NCI-H345 treated with DMSO at 0.1 percent for 48 hours (cell line): ENCODE results near the gene GALNT8.
"Not testable (repeated sequence)": the region's sequence is repeated elsewhere in the genome, so short reads cannot be mapped to it uniquely, and the experiment has no call there.

Experiments used
- DNase-seq: peaks from one replicate; lab custom pipeline; 2025; ENCODE audit not compliant: unreplicated experiment; lab: John Stamatoyannopoulos, UW

The GALNT8 gene

GRCh38 chr12:4743046-4743445, 22.8 kb downstream of the GALNT8 start:
- DNase-seq, result no peak

- no peak for DNase-seq
Measured at GRCh38 chr12:4744709-4745108, 24.5 kb downstream of the GALNT8 start.

DNA sequence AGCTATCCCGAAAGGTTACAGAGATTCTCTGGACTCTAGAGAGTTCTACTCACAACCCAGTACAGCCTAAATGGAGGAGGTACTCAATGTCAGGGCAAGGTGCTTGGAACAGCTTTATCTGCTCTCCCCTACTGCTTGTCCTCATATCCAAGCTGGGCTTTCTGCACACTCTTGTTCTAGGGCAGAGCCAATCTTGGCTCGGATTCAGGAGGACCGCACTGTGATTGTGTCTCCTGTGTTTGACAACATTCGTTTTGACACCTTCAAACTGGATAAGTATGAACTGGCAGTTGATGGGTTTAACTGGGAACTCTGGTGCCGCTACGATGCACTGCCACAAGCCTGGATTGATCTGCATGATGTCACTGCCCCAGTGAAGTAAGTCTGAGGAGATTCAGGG, 25.0 kb downstream of the GALNT8 start:
- no peak for DNase-seq

- not testable (repeated sequence) for DNase-seq
Measured at GRCh38 chr12:4751654-4752053, 31.5 kb downstream of the GALNT8 start.

GRCh38 chr12:4762773-4763172, 42.6 kb downstream of the GALNT8 start:
- DNase-seq, result no peak

- DNase-seq, result no peak
Measured at GRCh38 chr12:4763549-4763948, 43.3 kb downstream of the GALNT8 start.

DNA sequence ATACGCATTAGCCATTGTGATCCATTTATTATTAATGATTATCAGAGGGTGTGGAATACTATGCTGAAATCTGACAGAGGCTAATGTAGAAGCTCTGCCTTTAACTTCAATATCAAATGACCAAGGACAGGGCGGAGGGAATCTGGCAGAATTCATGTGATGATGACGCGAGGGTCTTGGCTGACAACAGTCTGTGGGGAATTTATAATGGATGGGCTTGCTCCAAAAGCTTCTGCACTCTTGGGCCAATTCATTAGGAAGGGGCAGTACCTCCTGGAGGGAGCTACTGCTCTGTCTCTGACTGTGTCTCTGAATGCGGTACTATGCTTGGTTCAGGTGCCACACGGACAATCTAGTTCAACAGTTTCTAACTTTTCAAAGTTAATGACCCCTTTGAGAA, 46.2 kb downstream of the GALNT8 start:
- no peak for DNase-seq

DNA sequence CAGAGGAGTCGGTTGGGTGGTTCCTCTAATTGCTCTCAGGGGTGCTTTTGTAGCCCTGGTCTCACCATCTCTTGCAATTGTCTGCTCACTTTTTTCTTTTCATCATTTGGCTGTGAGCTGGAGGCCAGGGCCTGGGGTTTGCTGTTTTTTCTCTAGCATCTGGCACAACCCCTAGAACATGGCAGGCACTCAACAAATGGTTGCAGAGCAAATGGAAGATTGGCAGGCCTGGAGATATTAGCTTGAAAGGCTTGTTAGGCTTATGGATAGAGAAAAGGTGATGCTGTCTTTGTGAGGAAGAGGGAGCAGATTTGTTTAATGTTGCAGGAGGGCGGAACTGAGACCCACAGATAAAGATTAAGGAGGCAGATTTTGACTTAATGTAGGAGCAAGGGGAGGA, 47.0 kb downstream of the GALNT8 start:
- DNase-seq, result no peak

GRCh38 chr12:4768341-4768740, 48.1 kb downstream of the GALNT8 start:
- DNase-seq, result no peak

DNA sequence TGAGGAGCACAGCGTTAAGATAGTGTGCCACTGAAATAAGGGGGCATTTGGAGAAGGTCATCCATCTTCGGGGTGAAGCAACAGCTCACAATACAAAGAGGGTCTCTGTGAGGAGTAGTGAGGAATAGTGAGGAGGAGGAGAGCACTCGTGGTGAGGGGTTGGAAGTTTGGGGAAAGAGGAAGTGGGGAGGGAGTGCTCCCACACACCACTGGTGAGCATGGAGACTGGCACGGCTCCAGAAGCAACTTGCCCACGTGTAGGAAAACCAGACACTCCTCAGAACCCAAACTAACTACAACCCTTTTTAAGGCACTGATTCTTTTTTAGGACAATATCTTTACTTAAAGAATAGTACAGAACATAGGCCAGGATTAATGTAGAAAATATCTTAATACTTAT, 48.9 kb downstream of the GALNT8 start:
- no peak for DNase-seq

DNA sequence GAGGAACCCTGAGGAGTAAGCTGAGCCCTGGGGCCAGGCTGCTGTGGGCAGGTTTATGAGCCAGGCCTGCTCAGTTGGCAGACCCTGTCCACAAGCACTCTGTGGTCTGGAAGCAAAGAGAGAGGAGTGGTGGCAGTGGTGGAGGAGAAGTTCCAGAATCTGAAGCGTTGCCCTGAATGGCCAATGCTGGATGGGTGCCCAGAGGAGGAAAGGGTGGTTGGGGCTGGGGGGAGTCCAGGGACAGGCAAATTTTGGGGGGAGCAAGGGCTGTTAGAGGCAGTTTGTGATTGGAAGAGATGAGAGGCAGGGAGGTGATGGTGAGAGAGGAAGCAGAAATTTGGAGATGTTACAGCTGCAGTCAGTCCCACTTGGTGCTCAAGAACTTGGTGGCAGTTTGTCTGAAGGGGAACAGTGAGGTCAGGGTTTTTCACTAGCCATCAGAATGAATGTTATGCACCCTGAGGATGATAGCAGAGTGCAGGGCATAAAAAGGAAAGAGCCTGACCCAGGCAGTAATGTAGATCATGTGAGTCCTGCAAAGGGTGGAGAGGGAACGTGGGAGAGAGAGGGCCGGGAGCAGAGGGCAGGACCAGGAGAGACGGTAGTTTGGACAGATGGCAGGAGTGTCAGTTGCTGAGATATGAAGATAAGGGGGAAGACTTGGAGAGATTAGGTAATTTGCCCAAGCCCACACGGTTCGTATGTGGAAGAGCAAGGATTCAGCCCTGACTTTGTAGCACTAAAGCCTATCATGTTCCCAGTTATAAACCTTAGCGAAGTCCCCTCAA, 51.2 kb downstream of the GALNT8 start:
- no peak for DNase-seq

DNA sequence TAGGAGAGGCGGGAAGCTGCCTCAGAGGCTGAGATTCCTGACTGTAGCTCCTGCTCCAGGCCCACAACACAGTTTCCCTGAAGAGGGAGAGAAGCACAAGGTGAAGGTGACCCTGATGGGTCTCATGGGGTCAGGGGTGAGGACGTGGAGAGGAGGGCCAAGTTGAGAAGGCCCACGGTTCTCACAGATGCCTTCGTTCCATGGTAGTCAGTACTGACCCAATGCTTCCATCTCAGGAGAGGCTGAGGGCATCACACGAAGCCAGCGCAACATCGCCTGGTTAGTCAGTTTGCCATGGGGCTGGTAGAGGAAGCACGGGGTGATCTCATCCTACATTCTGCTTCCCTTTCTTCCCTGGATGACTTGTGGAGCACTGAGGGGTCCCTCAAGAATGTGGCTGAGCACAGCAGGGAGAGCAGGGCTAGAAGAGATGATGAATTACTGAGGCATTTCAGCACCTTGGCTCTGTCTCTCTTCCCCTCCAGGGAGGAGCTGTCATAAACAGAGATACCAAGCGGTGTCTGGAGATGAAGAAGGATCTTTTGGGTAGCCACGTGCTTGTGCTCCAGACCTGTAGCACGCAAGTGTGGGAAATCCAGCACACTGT, 51.9 kb downstream of the GALNT8 start:
- no peak for DNase-seq

DNA sequence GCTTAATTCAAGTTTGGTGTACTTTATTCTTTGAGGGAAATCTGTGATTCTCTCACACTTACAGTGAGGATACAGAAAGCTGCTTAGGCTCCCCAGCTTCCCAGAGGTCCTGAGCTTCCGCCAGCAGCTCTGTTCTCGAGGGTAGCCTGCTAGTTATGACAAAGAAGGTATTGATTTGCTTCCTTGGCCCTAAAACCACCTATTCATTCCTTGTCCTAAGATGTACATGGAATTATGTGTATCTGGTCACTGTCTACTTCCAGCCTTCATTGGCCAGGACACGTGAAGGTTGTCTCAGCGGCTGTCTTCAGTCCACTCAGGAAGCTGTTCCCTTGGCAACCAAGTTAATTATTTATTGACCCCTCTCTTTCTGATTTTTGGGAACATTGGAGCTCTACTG, 55.7 kb downstream of the GALNT8 start:
- DNase-seq, result no peak

DNA sequence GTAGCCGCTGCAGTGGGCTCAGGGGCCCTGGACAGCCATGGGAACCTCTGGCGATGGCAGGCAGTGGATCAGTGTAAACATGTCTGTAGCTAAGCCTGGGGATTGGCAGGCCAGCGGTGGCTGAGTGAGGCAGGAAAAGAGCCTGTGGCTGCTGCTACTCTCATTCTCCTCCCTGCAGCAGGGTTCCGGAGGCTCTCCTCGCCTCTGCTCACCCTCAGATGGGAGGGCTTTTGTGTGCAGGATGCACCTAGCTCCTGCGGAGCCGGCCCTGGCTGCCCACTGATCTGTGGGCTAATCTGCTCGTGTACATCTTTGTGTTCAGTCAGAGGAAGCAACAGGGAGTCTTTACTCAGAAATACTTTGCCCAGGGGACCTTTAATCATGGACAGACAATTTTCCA, 59.5 kb downstream of the GALNT8 start:
- DNase-seq, result no peak

DNA sequence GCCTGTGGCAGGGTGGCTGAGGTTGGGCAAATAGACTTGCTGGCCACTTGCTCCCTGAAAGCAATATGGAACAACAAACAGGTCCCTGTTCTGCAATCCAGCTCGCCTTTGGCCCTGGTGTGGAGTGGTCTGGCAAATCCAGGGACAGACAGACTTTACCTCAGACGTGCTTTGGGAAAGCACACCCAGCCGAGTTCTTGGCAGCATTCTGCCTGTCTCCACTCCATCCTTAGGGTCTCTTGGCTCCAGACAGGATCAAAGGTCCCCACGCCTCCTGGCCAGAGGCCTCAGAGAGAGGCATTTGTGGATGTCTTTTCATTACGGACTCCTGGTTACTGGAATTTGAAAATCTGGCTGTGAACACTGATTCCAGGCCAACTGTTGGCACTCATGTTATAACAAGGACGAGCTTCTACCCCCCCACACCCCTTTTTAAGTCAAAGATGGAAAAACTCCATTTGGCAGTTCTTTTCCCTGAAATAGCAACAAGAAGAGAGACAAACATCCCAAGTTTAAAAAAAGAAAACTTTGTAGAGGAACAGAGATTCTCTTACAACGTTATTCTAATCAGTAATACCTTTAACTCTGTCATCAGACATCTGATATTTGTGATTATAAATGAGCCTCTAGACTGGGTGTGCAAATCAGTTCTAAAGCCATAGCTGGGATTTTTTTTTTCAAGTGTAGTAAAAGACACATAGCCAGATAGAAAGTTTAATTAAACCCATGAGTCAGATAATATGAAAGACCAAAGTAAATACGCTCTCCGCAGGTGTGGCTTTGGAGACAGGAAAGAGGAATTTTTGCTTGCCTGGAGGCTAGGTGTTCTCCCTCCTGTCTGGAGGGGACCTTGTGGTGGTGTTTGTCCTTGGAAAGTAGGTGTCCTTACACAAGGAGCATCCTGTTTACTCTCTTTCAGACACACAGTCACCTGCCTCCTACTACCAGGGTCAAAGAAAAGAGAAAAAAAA, 60.7 kb downstream of the GALNT8 start:
- DNase-seq, result no peak

GRCh38 chr12:4784404-4785054, 64.3 kb downstream of the GALNT8 start:
- no peak for DNase-seq

DNA sequence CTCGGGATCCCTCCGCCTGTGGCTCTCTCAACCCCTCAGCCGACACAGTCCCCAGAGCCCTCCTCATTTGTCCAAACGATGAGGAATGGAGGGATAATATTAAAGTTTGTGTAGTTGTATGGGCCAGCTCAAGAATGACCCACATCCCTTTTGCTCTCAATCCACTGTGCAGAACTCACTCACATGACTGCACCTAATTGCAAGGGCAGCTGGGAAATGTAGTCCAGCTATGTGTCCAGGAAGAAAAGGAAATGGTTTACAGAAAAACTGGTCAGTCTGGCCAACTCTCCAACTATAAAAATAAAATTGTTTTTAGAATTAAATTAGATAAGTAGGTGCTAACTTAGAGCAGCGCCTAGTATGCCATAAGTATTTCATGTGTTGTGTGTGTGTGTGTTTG, 66.6 kb downstream of the GALNT8 start:
- no peak for DNase-seq

DNA sequence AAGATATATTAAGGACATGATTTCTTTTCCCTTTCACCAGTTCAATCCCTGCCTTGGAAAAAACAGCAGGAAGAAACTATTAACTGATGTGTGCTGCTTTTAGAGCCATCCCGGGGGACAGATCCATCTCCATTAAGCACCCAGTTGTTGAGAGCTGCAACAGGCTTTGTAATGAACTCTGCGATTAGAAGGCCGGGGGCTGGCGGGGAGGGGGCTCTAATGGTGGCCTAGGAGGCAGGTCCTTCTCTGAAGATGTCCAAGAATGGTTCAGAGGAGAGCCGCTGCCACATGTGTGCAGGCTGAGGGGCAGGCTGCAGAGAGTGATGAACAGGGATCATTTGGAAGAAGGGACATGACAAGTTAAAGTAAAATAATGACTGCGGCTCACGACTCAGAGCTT, 67.8 kb downstream of the GALNT8 start:
- DNase-seq, result no peak

DNA sequence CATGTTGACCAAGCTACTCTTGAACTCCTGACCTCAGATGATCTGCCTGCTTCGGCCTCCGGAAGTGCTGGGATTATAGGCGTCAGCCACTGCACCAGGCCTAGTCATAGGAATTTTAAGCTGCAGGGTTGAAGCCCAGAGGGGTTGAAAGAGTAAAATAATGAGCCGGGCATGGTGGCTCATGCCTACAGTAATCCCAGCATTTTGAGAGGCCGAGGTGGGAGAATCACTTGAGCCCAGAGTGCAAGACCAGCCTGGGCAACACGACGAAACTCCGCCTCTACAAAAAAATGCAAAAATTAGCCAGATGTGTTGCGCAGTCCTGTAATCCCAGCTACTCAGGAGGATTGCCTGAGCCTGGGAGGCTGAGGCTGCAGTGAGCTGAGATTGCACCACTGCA, 69.6 kb downstream of the GALNT8 start:
- no peak for DNase-seq

DNA sequence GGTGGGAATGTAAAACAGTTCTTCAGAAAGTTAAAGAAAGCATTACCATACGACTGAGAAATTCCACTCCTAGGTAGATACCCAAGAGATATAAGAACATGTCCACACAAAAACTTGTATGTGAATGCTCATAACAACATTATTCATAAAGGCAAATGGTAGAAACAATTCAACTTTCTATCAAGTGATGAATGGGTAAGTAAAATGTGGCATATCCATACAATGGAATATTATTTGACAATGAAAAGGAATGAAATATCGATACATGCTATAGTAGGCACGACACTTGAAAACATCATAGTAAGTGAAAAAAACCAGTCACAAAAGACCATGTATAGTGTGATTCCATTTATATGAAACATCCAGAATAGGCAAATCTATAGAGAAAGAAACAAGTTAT, 71.3 kb downstream of the GALNT8 start:
- no peak for DNase-seq

DNA sequence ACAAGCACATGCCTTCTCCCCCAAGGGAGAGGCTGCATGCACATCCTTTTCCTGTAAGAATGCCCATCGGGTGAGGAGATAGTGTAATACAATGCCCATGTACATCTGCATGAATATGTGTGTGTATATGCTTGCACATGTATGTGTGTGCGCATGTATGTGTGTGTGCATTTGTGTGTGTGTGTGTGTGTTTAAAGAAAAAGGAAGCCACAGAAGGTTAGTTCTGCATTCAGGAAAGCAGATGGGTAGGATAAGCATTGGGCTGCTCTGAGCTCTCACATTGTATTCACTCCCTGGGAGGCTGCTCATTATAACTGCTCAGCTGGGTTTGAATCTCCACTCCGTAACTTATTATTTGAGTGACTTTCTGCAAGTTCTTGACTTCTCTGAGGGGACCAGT, 74.3 kb downstream of the GALNT8 start:
- DNase-seq, result no peak
